Measurements from ENCODE around the gene CNPPD1. TPM values are rescaled to one million over a fixed set of nuclear protein-coding genes. Genes with fewer than 3 reads are reported as not detected.

CNPPD1 gene
- total and polyA plus RNA-seq, 7 donors, result 58.5 to 81.5 (median 71.7) TPM

GRCh38 chr2:219160186-219161017 lies 16.3 kb downstream of the CNPPD1 start, which contains the start of gene NHEJ1:
Gene NHEJ1, minus strand, starts transcription at chr2:219160815. Its CDS starts 2,453 bp downstream, at chr2:219158362.
- Histone ChIP-seq H3K9me3 (no peaks in the 10 kb centered on the region), H3K4me1 (peaks cover 5% of the 10 kb centered on the region), H3K36me3 (ENCODE audit: insufficient read depth in 1 of 2, low read depth in 1 of 2) (peaks cover 0 to 24% of the 10 kb centered on the region in 2 donors), H3K27me3 (ENCODE audit: insufficient read depth in 3 of 3, low read length in 2 of 3) (no peaks in the 10 kb centered on the region), H3K27ac (peak within 1 kb of the TSS; percentile 93), H3K4me3 (peak within 1 kb of the TSS; percentile 86)
- TF ChIP-seq CTCF (IDR thresholded peaks at IDR 0.05), result peak; percentile 99
- 0 to 1% (median 1%) methylated on average over 56 to 70 of the region's 70 CpGs for WGBS, 3 donors
- DNase-seq, result peak; percentile 98 to 99
- intact Hi-C loops (cut with DNase I), result loop anchor here (1.0 to 10.0 kb wide), 4 partner anchors 137 to 374 kb away; partner anchors contain the start of gene DNPEP (in 1 of the 2)
- peak; percentile 95 to 97 (median 96) for ATAC-seq

- no peak for TF ChIP-seq CTCF (IDR thresholded peaks at IDR 0.05)
- 4 to 6% (median 5%) methylated on average over 18 of the region's 18 CpGs for WGBS, 3 donors
- intact Hi-C loops (cut with DNase I), result loop anchor here (1.0 to 10.0 kb wide), 4 partner anchors 138 to 375 kb away; partner anchors contain the start of gene DNPEP (in 1 of the 2)
- ATAC-seq (peak in 1 of 4 donors; percentile 4), DNase-seq (no peak)
- H3K27ac ChIP-seq, result peak overlapping the region; percentile 93
- no peaks in the 10 kb centered on the region for H3K27me3 ChIP-seq (ENCODE audit: insufficient read depth in 3 of 3, low read length in 2 of 3)
- H3K4me3 ChIP-seq, result peak overlapping the region; percentile 86
- H3K9me3 ChIP-seq, result no peaks in the 10 kb centered on the region
- H3K36me3 ChIP-seq (ENCODE audit: insufficient read depth in 1 of 2, low read depth in 1 of 2), result peaks cover 0 to 26% of the 10 kb centered on the region in 2 donors
- H3K4me1 ChIP-seq, result peaks cover 5% of the 10 kb centered on the region
Measured at GRCh38 chr2:219159771-219160185, 16.9 kb downstream of the CNPPD1 start.

GRCh38 chr2:219158586-219158985 lies 18.1 kb downstream of the CNPPD1 start:
- WGBS, 3 donors, result 90 to 97% (median 90%) methylated on average over 3 of the region's 3 CpGs
- TF ChIP-seq CTCF (IDR thresholded peaks at IDR 0.05), result no peak
- H3K9me3 ChIP-seq, result no peaks in the 10 kb centered on the region
- peaks cover 0 to 35% of the 10 kb centered on the region in 2 donors for H3K36me3 ChIP-seq (ENCODE audit: insufficient read depth in 1 of 2, low read depth in 1 of 2)
- ATAC-seq (no peak), DNase-seq (no peak)
- peaks cover 5% of the 10 kb centered on the region for H3K4me1 ChIP-seq
- intact Hi-C loops (cut with DNase I), result no loop called here
- H3K27ac ChIP-seq, result no peak overlapping the region
- no peak overlapping the region for H3K4me3 ChIP-seq
- no peaks in the 10 kb centered on the region for H3K27me3 ChIP-seq (ENCODE audit: insufficient read depth in 3 of 3, low read length in 2 of 3)

- Histone ChIP-seq H3K4me3 (no peak overlapping the region), H3K4me1 (peaks cover 5% of the 10 kb centered on the region), H3K9me3 (no peaks in the 10 kb centered on the region), H3K36me3 (ENCODE audit: insufficient read depth in 1 of 2, low read depth in 1 of 2) (peaks cover 0 to 41% of the 10 kb centered on the region in 2 donors), H3K27me3 (ENCODE audit: insufficient read depth in 3 of 3, low read length in 2 of 3) (no peaks in the 10 kb centered on the region), H3K27ac (no peak overlapping the region)
- ATAC-seq (no peak), DNase-seq (no peak)
- 94 to 97% (median 96%) methylated on average over 4 of the region's 4 CpGs for WGBS, 3 donors
- no peak for TF ChIP-seq CTCF (IDR thresholded peaks at IDR 0.05)
- intact Hi-C loops (cut with DNase I), result no loop called here
Measured at GRCh38 chr2:219158025-219158424, 18.7 kb downstream of the CNPPD1 start.
